Fibroblast of villous mesenchyme (primary cell): ENCODE results near the gene SATB1. TPM values are rescaled to one million over a fixed set of nuclear protein-coding genes. Genes with fewer than 3 reads are reported as not detected.

Experiments used
- DNase-seq: peaks from one replicate; pipeline ENCODE4 v3.0.0-alpha.2; 2010; ENCODE audit warnings: low read depth
- H3K4me3 ChIP-seq: 2 replicates; pipeline ENCODE4 v1.5.1; 2011; ENCODE audit warnings: low read depth, mild to moderate bottlenecking, low read length
- total RNA-seq: library from RNA; depleted of rRNA; stranded (reverse); fragments of >200 nt; gene quantifications from 2 replicates; pipeline ENCODE4 v1.2.3, GENCODE V29; 2012
- TF ChIP-seq, protein P1 (sequence below): IDR thresholded peaks from 2 replicates; pipeline ENCODE4 v1.5.1; 2012; ENCODE audit warnings: low read depth, mild to moderate bottlenecking, low read length; ENCODE audit not compliant: insufficient read depth

The SATB1 gene
- total RNA-seq, 1 donor = 17.7 TPM

DNA sequence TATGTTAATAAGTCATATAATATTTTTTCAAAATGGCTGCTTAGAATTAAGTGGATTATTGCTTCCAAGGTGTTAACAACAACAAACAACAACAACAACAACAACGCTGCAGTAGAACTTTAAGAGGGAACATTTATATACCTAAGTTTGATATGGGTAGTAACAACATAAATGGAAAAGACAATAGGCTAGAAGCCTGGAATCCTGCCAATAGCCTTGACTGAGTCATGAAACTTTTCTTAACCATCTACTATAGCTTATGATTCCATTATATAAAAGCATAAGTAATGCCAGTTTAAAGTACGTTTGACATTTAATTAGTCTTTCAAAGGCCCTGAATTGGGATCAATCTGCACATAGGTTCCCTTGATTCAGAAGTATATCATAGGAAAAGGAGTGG lies 31.2 kb downstream of the SATB1 start:
- TF ChIP-seq, protein P1, sequence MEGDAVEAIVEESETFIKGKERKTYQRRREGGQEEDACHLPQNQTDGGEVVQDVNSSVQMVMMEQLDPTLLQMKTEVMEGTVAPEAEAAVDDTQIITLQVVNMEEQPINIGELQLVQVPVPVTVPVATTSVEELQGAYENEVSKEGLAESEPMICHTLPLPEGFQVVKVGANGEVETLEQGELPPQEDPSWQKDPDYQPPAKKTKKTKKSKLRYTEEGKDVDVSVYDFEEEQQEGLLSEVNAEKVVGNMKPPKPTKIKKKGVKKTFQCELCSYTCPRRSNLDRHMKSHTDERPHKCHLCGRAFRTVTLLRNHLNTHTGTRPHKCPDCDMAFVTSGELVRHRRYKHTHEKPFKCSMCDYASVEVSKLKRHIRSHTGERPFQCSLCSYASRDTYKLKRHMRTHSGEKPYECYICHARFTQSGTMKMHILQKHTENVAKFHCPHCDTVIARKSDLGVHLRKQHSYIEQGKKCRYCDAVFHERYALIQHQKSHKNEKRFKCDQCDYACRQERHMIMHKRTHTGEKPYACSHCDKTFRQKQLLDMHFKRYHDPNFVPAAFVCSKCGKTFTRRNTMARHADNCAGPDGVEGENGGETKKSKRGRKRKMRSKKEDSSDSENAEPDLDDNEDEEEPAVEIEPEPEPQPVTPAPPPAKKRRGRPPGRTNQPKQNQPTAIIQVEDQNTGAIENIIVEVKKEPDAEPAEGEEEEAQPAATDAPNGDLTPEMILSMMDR = no peak
- DNase-seq = no peak
- no peak overlapping the region for H3K4me3 ChIP-seq

DNA sequence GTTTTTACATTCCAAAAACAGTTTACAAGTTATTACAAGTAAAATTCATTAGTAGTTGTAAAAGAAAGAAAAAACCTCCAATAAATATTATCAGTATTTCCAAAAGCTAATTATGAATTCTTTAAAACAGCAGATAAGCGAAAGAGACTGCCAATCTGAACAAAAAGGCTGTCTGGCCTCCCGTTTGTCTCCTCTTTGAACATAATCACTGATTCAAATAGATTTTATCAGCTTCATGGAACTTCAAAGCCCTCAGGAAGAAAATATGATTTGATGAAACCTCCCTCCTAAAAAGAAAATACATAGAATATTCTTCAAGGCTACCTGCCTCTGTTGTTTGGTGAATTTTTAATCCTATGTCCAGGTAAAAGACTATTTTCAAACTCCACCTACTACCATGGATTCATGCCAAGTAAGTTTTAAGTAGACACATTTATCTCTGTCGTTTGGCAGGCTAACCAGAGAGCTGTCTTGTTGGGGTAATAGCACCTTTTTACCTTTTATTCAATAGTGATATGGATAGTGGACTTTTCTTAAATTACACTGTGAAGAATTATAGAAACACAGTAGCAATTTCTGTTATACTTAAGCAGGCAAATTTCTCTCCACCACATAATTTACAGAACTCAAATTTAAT lies 35.0 kb downstream of the SATB1 start:
- H3K4me3 ChIP-seq = no peak overlapping the region
- TF ChIP-seq, protein P1 = no peak
- DNase-seq = no peak

DNA sequence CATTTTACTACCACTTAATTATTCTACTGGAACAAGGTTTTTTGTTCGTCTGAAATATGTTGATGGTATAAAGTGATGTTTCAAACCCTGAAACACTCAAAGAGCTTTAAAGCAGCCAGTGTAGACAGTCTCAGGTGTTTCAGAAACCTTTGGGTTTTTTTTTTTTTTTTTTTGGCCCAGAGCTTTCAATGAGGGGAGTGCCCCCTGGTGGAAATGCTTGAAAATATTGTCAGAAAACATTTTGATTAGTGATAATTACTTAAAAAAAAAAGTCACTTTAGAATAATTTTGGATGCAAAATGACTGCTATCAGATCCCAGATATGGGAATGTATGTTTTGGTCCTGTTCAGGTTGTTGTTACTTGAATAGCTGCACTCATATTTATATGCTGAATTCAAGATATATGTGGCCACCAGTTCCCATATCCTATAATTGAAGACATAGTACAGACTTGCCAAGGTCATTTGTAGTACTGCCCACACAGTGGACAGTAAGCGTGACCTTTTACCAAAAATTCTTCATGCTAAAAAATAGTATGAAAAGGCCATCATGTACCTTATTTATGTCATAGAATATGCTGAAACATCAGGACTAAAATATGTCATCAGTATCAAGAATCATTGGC lies 35.9 kb downstream of the SATB1 start:
- H3K4me3 ChIP-seq = no peak overlapping the region
- peak; percentile 7 for DNase-seq
- TF ChIP-seq, protein P1 = peak; percentile 47

DNA sequence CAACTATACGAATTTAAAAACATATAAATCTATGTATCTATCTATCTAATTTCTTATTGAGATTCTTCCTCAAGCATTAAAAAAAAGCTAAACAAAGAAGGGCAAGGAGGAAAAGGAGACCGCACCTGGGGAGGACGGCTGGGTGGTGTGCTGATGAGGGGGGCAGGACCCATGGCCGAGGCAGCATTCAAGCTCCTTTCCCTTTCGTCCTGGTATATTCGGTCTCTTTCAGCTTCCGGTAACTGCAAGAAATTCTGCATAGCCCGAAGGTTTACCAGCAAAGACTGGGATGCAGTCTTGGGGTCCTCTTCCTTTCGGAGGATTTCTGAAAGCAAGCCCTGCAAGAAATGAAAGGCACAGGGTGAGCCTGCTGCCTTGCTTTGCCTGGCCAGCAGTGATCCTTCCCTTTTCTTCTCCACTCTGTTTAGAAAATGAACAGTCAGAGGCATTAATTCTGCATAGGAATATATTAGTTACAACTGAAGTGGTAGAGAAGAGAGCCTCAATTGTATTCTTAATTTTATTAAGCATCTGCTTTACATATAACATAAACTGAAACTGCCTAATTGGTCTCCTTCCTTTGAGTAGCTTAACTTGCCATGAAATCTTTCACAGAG lies 38.8 kb downstream of the SATB1 start:
- no peak overlapping the region for H3K4me3 ChIP-seq
- TF ChIP-seq, protein P1 = no peak
- DNase-seq = no peak

DNA sequence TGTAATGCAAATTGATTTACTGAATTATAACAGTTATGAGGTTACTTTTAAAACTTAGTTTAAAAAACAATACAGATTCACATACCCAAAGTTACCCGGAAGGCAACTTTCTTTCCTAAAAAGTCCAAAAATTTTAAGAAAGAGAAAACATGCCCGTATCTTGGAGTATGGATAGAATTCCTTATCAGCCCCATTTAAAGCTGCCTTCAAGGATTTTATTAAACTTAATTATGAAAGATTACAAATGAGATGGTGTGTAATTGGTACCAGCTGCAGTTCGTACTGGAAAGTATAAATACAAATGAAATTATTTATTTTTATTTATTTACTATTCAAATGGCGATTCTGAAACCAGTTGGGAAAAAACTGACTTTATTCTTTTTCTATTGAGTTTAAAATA lies 39.4 kb downstream of the SATB1 start:
- no peak for DNase-seq
- TF ChIP-seq, protein P1 = no peak
- no peak overlapping the region for H3K4me3 ChIP-seq

DNA sequence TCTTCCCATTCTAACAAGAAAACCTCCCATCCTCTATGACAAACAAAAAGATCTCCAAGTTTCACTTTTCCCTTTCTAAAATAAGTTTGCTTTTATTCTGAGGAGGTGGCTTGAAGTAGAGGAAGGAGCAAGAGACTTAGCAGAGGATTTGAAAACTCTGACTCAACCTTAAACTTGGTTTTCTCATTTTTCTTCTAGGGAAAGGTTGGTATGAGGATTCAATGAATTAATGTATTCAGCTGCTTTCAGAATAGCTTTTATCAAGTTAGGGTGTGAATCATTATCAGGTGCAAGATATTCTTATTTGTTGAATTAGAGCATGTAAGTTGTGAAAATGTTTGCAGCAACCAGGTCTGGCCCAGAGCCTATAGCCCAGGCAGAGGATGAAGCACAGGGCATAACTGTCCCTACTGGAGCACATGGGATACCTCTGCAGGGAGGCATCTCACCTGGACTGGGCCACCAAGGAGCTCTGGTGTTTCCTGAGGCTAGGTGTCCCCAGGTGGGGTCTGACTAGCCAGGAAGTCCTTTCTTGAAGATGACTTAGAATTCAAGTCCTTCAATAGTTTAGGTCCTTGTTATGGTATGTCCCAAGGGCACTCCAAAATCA lies 42.3 kb downstream of the SATB1 start:
- TF ChIP-seq, protein P1 = no peak
- DNase-seq = no peak
- H3K4me3 ChIP-seq = no peak overlapping the region
